Upper lobe of right lung (tissue), 1 donor: ENCODE results near the gene ADGRV1. TPM values are rescaled to one million over a fixed set of nuclear protein-coding genes. Genes with fewer than 3 reads are reported as not detected.
"Not testable (repeated sequence)": the region's sequence is repeated elsewhere in the genome, so short reads cannot be mapped to it uniquely, and the experiment has no call there.

ENCODE experiments used
- ATAC-seq: fragments of 200-7000 bp; cut with Tn5 transposase; one replicate; pipeline ENCODE4 v1.9.1; 2020; ENCODE audit warnings: mild to moderate bottlenecking, moderate library complexity
- DNase-seq: peaks from one replicate; pipeline ENCODE4 v3.0.0-alpha.2; 2020
- H3K27ac ChIP-seq: fragments of 200-600 bp; one replicate; pipeline ENCODE4 v1.8.0; 2022
- H3K27me3 ChIP-seq: fragments of 200-600 bp; one replicate; pipeline ENCODE4 v1.8.0; 2022; ENCODE audit warnings: mild to moderate bottlenecking
- H3K36me3 ChIP-seq: fragments of 200-600 bp; one replicate; pipeline ENCODE4 v1.8.0; 2022
- H3K4me1 ChIP-seq: fragments of 200-600 bp; one replicate; pipeline ENCODE4 v1.8.0; 2022
- H3K4me3 ChIP-seq: fragments of 200-600 bp; one replicate; pipeline ENCODE4 v1.8.0; 2022; ENCODE audit warnings: mild to moderate bottlenecking
- H3K9me3 ChIP-seq: fragments of 200-600 bp; one replicate; pipeline ENCODE4 v1.8.0; 2022
- intact Hi-C: fragments of 100-400 bp; cut with DNase I; formaldehyde crosslinking; loops from one replicate; pipeline ENCODE4 v1.11.0; 2022
- total RNA-seq: library from RNA; stranded (reverse); fragmentation: NEBNext Ultra II Directional; extraction: Animal tissue kit (Norgen Biotek cat#: 25700); gene quantifications from one replicate; pipeline ENCODE4 v1.2.1, GENCODE V29; 2021
- TF ChIP-seq, protein P1 (sequence below): fragments of 200-600 bp; IDR thresholded peaks from one replicate; pipeline ENCODE4 v1.8.0; 2022; ENCODE audit warnings: antibody characterized with exemption
- donor health status: DM: no; HTN: yes; CAD: no; lungs with severe emphysema.

ADGRV1 gene
- total RNA-seq, 1 donor from 2014 or later: 47.1 TPM

DNA sequence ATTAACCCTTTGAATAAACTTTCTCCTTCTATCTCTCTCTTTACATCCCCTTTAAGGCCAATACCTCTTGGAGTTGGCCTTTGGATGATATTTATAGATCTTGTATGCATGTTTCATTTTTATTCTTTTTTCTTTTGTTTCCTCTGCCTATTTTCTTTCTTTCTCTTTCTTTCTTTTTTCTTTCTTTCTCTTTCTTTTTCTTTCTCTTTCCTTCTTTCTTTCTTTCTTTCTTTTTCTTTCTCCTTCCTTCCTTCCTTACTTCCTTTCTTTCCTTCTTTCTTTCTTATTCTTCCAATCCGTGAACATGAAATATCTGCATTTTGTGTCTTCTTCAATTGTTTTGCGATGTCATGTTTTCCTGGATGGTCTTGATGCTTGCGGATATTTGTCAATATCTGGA, 276.1 kb downstream of the ADGRV1 start:
- Histone ChIP-seq H3K27me3 (no peaks in the 10 kb centered on the region), H3K4me1 (no peaks in the 10 kb centered on the region), H3K27ac (no peak overlapping the region), H3K36me3 (no peaks in the 10 kb centered on the region), H3K4me3 (no peak overlapping the region), H3K9me3 (no peaks in the 10 kb centered on the region)
- ATAC-seq (no peak), DNase-seq (no peak)
- TF ChIP-seq, protein P1, sequence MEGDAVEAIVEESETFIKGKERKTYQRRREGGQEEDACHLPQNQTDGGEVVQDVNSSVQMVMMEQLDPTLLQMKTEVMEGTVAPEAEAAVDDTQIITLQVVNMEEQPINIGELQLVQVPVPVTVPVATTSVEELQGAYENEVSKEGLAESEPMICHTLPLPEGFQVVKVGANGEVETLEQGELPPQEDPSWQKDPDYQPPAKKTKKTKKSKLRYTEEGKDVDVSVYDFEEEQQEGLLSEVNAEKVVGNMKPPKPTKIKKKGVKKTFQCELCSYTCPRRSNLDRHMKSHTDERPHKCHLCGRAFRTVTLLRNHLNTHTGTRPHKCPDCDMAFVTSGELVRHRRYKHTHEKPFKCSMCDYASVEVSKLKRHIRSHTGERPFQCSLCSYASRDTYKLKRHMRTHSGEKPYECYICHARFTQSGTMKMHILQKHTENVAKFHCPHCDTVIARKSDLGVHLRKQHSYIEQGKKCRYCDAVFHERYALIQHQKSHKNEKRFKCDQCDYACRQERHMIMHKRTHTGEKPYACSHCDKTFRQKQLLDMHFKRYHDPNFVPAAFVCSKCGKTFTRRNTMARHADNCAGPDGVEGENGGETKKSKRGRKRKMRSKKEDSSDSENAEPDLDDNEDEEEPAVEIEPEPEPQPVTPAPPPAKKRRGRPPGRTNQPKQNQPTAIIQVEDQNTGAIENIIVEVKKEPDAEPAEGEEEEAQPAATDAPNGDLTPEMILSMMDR: no peak
- intact Hi-C loops: no loop called here

DNA sequence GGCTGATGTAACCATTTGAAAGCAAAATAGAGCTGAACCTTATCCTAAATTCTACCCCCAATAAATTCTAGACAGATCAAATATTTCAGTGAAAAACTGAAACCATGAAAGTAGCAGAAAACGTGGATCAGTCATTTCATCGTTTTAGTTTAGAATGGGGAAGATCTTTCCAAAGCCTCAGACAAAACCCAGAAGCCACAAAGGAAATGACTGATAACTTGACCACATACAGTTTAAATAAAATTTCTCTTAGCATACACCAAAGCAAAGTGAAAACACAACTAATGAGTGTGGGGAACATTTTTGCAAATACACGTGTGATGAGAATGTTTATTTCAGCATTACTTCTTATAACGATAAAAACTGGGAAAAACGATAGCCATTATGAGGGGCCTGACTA, 284.8 kb downstream of the ADGRV1 start:
- no peaks in the 10 kb centered on the region for H3K4me1 ChIP-seq
- DNase-seq (no peak), ATAC-seq (no peak)
- H3K36me3 ChIP-seq: no peaks in the 10 kb centered on the region
- TF ChIP-seq, protein P1: no peak
- H3K27ac ChIP-seq: no peak overlapping the region
- H3K9me3 ChIP-seq: no peaks in the 10 kb centered on the region
- H3K27me3 ChIP-seq: no peaks in the 10 kb centered on the region
- no peak overlapping the region for H3K4me3 ChIP-seq
- intact Hi-C loops: no loop called here

DNA sequence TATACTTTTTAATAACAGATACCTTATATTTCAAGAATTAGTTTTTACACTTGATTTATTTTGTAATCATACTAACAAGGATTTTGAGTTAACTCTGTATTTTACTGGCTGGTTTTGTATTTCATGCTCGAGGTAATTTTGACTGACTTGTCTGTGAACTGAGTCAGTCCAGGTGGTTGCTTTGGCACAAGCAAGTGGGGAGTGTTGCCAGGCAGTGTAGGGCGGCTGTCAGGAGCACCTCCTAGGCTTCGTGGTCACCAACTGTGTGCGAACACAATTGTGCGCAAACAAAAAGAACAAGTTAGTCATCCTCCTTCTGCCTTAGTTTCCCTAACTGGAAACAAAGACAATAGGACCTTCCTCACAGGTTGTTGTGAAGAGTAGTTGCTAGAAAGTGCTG, 286.3 kb downstream of the ADGRV1 start:
- no peaks in the 10 kb centered on the region for H3K27me3 ChIP-seq
- no peak overlapping the region for H3K4me3 ChIP-seq
- ATAC-seq (no peak), DNase-seq (no peak)
- no peaks in the 10 kb centered on the region for H3K36me3 ChIP-seq
- TF ChIP-seq, protein P1: no peak
- H3K27ac ChIP-seq: no peak overlapping the region
- no peaks in the 10 kb centered on the region for H3K4me1 ChIP-seq
- intact Hi-C loops: no loop called here
- H3K9me3 ChIP-seq: no peaks in the 10 kb centered on the region

DNA sequence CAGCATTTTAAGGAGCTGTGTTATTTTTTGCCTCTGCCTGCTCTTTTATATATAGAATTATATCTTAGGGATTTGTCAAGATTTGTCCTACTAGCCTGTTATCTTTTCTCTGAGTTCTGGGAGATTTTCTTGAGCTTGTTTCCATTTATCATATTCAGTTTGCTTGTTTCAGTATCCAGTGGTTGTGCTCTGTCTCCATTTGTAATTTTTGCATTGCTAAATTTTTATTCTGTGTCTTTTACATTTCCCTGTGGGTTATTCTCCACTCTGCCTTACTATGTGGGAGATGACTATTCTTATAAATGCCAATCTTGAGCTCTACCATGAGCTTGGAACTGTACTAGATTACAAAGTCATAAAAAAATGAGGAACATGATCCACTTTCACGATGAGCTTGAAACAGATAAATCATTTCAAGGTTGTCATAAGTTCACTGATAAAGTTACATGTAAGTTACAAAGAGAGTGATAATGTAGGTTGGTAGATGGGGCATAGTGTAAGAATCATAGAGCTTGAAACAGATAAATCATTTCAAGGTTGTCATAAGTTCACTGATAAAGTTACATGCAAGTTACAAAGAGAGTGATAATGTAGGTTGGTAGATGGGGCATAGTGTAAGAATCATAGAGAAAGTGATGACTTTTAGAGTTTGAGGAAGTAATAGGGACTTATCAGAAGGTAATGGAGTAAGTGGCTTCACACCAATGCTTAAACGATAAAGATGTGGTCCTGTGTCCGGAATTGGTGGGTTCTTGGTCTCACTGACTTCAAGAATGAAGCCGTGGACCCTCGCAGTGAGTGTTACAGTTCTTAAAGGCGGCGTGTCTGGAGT, 287.3 kb downstream of the ADGRV1 start:
- H3K4me1 ChIP-seq: no peaks in the 10 kb centered on the region
- H3K36me3 ChIP-seq: no peaks in the 10 kb centered on the region
- H3K27ac ChIP-seq: no peak overlapping the region
- H3K4me3 ChIP-seq: no peak overlapping the region
- no peaks in the 10 kb centered on the region for H3K9me3 ChIP-seq
- intact Hi-C loops: no loop called here
- DNase-seq (no peak), ATAC-seq (no peak)
- TF ChIP-seq, protein P1: no peak
- no peaks in the 10 kb centered on the region for H3K27me3 ChIP-seq

DNA sequence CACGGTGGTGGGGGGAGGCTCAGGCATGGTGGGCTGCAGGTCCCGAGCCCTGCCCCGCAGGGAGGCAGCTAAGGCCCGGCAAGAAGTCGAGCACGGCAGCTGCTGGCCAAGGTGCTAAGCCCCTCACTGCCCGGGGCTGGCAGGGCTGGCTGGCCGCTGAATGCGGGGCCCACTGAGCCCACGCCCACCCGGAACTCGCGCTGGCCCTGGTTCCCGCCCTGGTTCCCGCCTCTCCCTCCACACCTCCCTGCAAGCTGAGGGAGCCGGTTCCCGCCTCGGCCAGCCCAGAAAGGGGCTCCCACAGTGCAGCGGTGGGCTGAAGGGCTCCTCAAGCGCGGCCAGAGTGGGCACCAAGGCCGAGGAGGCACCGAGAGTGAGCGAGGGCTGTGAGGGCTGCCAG, 289.0 kb downstream of the ADGRV1 start:
- H3K36me3 ChIP-seq, intact Hi-C loops, H3K4me1 ChIP-seq, DNase-seq, H3K27me3 ChIP-seq, H3K27ac ChIP-seq, ATAC-seq, H3K9me3 ChIP-seq, H3K4me3 ChIP-seq: not testable (repeated sequence)

DNA sequence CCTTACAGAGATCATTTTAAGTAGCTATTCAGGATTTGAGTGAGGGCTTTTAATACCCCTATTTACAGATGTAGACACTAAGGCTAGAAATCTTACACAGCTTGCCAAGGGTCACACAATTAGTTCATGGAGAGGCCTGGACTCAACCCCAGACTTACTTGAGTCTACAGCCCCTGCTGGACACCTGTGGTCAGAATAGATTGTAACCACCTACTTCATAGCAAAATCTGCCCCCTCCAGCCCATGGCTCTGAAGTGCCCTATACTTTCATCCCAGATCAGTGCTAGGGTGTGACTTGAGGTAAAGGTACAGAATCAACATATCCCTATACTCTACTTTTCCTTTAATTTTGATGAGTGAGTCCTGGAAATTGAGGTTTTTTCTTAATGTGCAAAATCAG, 291.3 kb downstream of the ADGRV1 start:
- DNase-seq: no peak
- intact Hi-C loops: no loop called here
- no peak overlapping the region for H3K27ac ChIP-seq

More for the DNA sequence above, 291.3 kb downstream of the ADGRV1 start:
- TF ChIP-seq, protein P1: no peak
- H3K9me3 ChIP-seq: no peaks in the 10 kb centered on the region
- no peaks in the 10 kb centered on the region for H3K36me3 ChIP-seq
- no peak for ATAC-seq
- no peaks in the 10 kb centered on the region for H3K4me1 ChIP-seq
- H3K27me3 ChIP-seq: no peaks in the 10 kb centered on the region
- H3K4me3 ChIP-seq: no peak overlapping the region
